MM.1S (cell line): ENCODE data around the gene POU5F1.

Experiments used
- EZH2phosphoT487 ChIP-seq: fragments of 300-600 bp; sonication (generic); IDR thresholded peaks from 2 replicates; pipeline ENCODE4 v1.6.1; 2018; ENCODE audit warnings: antibody characterized with exemption, low read length
- TF ChIP-seq, protein P1 (sequence below): fragments of 300-600 bp; sonication (generic); IDR thresholded peaks from 2 replicates; pipeline ENCODE4 v1.5.1; 2016; ENCODE audit warnings: antibody characterized with exemption, low read length, mixed read lengths

- TF ChIP-seq, protein P1, sequence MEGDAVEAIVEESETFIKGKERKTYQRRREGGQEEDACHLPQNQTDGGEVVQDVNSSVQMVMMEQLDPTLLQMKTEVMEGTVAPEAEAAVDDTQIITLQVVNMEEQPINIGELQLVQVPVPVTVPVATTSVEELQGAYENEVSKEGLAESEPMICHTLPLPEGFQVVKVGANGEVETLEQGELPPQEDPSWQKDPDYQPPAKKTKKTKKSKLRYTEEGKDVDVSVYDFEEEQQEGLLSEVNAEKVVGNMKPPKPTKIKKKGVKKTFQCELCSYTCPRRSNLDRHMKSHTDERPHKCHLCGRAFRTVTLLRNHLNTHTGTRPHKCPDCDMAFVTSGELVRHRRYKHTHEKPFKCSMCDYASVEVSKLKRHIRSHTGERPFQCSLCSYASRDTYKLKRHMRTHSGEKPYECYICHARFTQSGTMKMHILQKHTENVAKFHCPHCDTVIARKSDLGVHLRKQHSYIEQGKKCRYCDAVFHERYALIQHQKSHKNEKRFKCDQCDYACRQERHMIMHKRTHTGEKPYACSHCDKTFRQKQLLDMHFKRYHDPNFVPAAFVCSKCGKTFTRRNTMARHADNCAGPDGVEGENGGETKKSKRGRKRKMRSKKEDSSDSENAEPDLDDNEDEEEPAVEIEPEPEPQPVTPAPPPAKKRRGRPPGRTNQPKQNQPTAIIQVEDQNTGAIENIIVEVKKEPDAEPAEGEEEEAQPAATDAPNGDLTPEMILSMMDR, result no peak
- TF ChIP-seq EZH2phosphoT487, result no peak
Measured at GRCh38 chr6:31139599-31139998, 30.9 kb downstream of the POU5F1 start.
